Sigmoid colon (tissue), 4 donors: ENCODE data around the gene MEGF11.

Experiments used
- EP300 ChIP-seq, 4 donors: sonication (generic); formaldehyde crosslinking; IDR thresholded peaks; one replicate each; pipeline ENCODE4 v1.6.1; 2017; ENCODE audit warnings: antibody characterized with exemption in 4 of 4
- POLR2A ChIP-seq, 2 donors: fragments of 450-650 bp; IDR thresholded peaks; one replicate each; pipeline ENCODE4 v1.6.1; 2016; ENCODE audit warnings: antibody characterized with exemption in 2 of 2, mild to moderate bottlenecking in 2 of 2, moderate library complexity in 2 of 2
- POLR2AphosphoS5 ChIP-seq, 4 donors: sonication (generic); formaldehyde crosslinking; IDR thresholded peaks; one replicate each; pipeline ENCODE4 v1.6.1; 2017; ENCODE audit warnings: antibody characterized with exemption in 4 of 4
- TF ChIP-seq, protein P1 (sequence below), 4 experiments: fragments of 450-650 bp in 3 of 4; fragments of 200-600 bp in 1 of 4; IDR thresholded peaks; one replicate each; pipeline ENCODE4 v1.5.1; 2016 to 2019; ENCODE audit warnings: antibody characterized with exemption in 4 of 4, mild to moderate bottlenecking in 3 of 4, moderate library complexity in 2 of 4

DNA sequence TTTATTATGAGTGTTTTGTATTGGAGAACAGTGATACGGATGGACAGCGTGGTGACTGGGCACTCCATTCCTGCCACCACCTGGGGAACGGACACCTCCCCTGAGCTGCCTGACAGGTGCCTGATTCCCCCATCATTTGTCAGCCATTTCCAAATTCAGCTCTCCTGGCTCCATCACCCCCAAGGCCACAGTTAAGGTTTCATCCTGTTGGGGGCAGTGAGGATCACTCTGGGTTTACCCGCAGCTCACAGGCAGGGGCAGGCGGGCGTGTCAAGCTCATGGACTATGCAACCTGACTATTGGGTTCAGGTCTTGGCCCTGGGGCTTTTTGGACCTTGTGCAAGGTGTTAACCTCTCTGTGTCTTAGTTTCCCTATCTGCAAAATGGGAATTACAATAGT is 307.9 kb downstream of the MEGF11 start:
- TF ChIP-seq POLR2A (IDR thresholded peaks at IDR 0.05), result no peak
- TF ChIP-seq, protein P1, sequence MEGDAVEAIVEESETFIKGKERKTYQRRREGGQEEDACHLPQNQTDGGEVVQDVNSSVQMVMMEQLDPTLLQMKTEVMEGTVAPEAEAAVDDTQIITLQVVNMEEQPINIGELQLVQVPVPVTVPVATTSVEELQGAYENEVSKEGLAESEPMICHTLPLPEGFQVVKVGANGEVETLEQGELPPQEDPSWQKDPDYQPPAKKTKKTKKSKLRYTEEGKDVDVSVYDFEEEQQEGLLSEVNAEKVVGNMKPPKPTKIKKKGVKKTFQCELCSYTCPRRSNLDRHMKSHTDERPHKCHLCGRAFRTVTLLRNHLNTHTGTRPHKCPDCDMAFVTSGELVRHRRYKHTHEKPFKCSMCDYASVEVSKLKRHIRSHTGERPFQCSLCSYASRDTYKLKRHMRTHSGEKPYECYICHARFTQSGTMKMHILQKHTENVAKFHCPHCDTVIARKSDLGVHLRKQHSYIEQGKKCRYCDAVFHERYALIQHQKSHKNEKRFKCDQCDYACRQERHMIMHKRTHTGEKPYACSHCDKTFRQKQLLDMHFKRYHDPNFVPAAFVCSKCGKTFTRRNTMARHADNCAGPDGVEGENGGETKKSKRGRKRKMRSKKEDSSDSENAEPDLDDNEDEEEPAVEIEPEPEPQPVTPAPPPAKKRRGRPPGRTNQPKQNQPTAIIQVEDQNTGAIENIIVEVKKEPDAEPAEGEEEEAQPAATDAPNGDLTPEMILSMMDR (IDR thresholded peaks at IDR 0.05), result no peak
- no peak for TF ChIP-seq POLR2AphosphoS5 (IDR thresholded peaks at IDR 0.05)
- no peak for TF ChIP-seq EP300 (IDR thresholded peaks at IDR 0.05)
